H9 (cell line): Measurements from ENCODE around the gene LGALS4. TPM values are rescaled to one million over a fixed set of nuclear protein-coding genes. Genes with fewer than 3 reads are reported as not detected.

Experiments used
- DNase-seq: peaks from one replicate; pipeline ENCODE4 v3.0.0-alpha.2; 2017
- H2AFZ ChIP-seq: one replicate; pipeline ENCODE4 v1.6.1; 2013; ENCODE audit warnings: mild to moderate bottlenecking, low read length, control low read depth, moderate library complexity
- H2AK5ac ChIP-seq: 2 replicates; pipeline ENCODE4 v1.6.1; 2013; ENCODE audit warnings: low read length, control low read depth, mixed read lengths; ENCODE audit not compliant: insufficient read length
- H2BK120ac ChIP-seq: one replicate; pipeline ENCODE4 v1.6.1; 2013; ENCODE audit warnings: low read depth, mild to moderate bottlenecking, low read length, control low read depth, inconsistent platforms; ENCODE audit not compliant: poor library complexity, severe bottlenecking
- H2BK12ac ChIP-seq: 2 replicates; pipeline ENCODE4 v1.6.1; 2013; ENCODE audit warnings: low read length, control low read depth, mixed read lengths, low read depth; ENCODE audit not compliant: insufficient read length
- H2BK15ac ChIP-seq: 2 replicates; pipeline ENCODE4 v1.6.1; 2013; ENCODE audit warnings: low read depth, low read length, control low read depth
- H2BK20ac ChIP-seq: one replicate; pipeline ENCODE4 v1.6.1; 2013; ENCODE audit warnings: low read depth, mild to moderate bottlenecking, low read length, control low read depth, inconsistent platforms; ENCODE audit not compliant: poor library complexity, severe bottlenecking
- H2BK5ac ChIP-seq: 2 replicates; pipeline ENCODE4 v1.6.1; 2013; ENCODE audit warnings: low read length, control low read depth, mixed read lengths; ENCODE audit not compliant: insufficient read length
- H3K14ac ChIP-seq: 2 replicates; pipeline ENCODE4 v1.6.1; 2013; ENCODE audit warnings: low read length, control low read depth; ENCODE audit not compliant: insufficient read depth
- H3K18ac ChIP-seq: 2 replicates; pipeline ENCODE4 v1.6.1; 2013; ENCODE audit warnings: low read depth, mild to moderate bottlenecking, mixed read lengths, low read length, control low read depth; ENCODE audit not compliant: insufficient read length
- H3K23ac ChIP-seq: 2 replicates; pipeline ENCODE4 v1.6.1; 2013; ENCODE audit warnings: low read length, control low read depth, mixed read lengths, low read depth; ENCODE audit not compliant: insufficient read length
- H3K23me2 ChIP-seq: 2 replicates; pipeline ENCODE4 v1.6.1; 2013; ENCODE audit warnings: low read depth, mild to moderate bottlenecking, mixed read lengths, low read length, control low read depth; ENCODE audit not compliant: insufficient read length, poor library complexity, severe bottlenecking
- H3K27ac ChIP-seq: 2 replicates; pipeline ENCODE4 v1.5.1; 2013; ENCODE audit warnings: low read length, control low read depth, mixed read lengths, low read depth; ENCODE audit not compliant: insufficient read length
- H3K27me3 ChIP-seq: 2 replicates; pipeline ENCODE4 v1.6.1; 2013; ENCODE audit warnings: low read length, control low read depth, inconsistent platforms; ENCODE audit not compliant: insufficient read depth
- H3K4ac ChIP-seq: 2 replicates; pipeline ENCODE4 v1.6.1; 2013; ENCODE audit warnings: low read depth, mild to moderate bottlenecking, control low read depth, inconsistent platforms, low read length, moderate library complexity
- H3K4me1 ChIP-seq: 2 replicates; pipeline ENCODE4 v1.6.1; 2013; ENCODE audit warnings: low read length, control low read depth, inconsistent platforms; ENCODE audit not compliant: insufficient read depth
- H3K4me2 ChIP-seq: 2 replicates; pipeline ENCODE4 v1.6.1; 2013; ENCODE audit warnings: low read length, control low read depth, mixed read lengths; ENCODE audit not compliant: insufficient read length, insufficient read depth
- H3K56ac ChIP-seq: 2 replicates; pipeline ENCODE4 v1.6.1; 2013; ENCODE audit warnings: low read depth, mild to moderate bottlenecking, mixed read lengths, low read length, control low read depth; ENCODE audit not compliant: insufficient read length
- H3K79me1 ChIP-seq: 2 replicates; pipeline ENCODE4 v1.6.1; 2013; ENCODE audit warnings: low read depth, mild to moderate bottlenecking, moderate library complexity, low read length, control low read depth, inconsistent platforms; ENCODE audit not compliant: insufficient read depth, poor library complexity, severe bottlenecking
- H3K79me2 ChIP-seq: 2 replicates; pipeline ENCODE4 v1.6.1; 2013; ENCODE audit warnings: low read length, control low read depth, inconsistent platforms; ENCODE audit not compliant: insufficient read depth
- H3K9ac ChIP-seq: 2 replicates; pipeline ENCODE4 v1.6.1; 2013; ENCODE audit warnings: low read length, control low read depth, mixed read lengths; ENCODE audit not compliant: insufficient read length; ENCODE audit errors: extremely low read depth
- H3K9me3 ChIP-seq: one replicate; pipeline ENCODE4 v1.6.1; 2013; ENCODE audit warnings: low read depth, low read length, inconsistent platforms; ENCODE audit not compliant: control insufficient read depth
- H3T11ph ChIP-seq: one replicate; pipeline ENCODE4 v1.6.1; 2013; ENCODE audit warnings: mild to moderate bottlenecking, low read length, control low read depth, inconsistent platforms
- H4K20me1 ChIP-seq: one replicate; pipeline ENCODE4 v1.6.1; 2013; ENCODE audit not compliant: control insufficient read depth, insufficient read length, insufficient read depth
- H4K5ac ChIP-seq: 2 replicates; pipeline ENCODE4 v1.6.1; 2013; ENCODE audit warnings: low read depth, mild to moderate bottlenecking, mixed read lengths, low read length, control low read depth; ENCODE audit not compliant: insufficient read length
- H4K8ac ChIP-seq: replicated peaks from 2 replicates; pipeline ENCODE4 v1.6.1; 2013; ENCODE audit warnings: low read length, control low read depth, mixed read lengths, low read depth; ENCODE audit not compliant: insufficient read length
- H4K91ac ChIP-seq: 2 replicates; pipeline ENCODE4 v1.6.1; 2013; ENCODE audit warnings: low read depth, mild to moderate bottlenecking, moderate library complexity, mixed read lengths, low read length, control low read depth; ENCODE audit not compliant: insufficient read length
- H3K27ac Mint-ChIP-seq, 3 experiments: 2 replicates in 2 of 3; 3 replicates in 1 of 3; pipeline ENCODE4 v1.8.0; 2020 to 2021; ENCODE audit warnings: mixed read lengths in 3 of 3, mild to moderate bottlenecking in 1 of 3, moderate library complexity in 1 of 3
- H3K27me3 Mint-ChIP-seq: 2 replicates; pipeline ENCODE4 v1.8.0; 2021; ENCODE audit warnings: low read depth, mild to moderate bottlenecking, moderate library complexity, mixed read lengths
- H3K36me3 Mint-ChIP-seq, 3 experiments: 2 replicates in 2 of 3; 3 replicates in 1 of 3; pipeline ENCODE4 v1.8.0; 2020 to 2021; ENCODE audit warnings: low read depth in 3 of 3, mixed read lengths in 3 of 3; ENCODE audit not compliant: insufficient read depth in 1 of 3
- H3K4me1 Mint-ChIP-seq, 2 experiments: 2 replicates each; pipeline ENCODE4 v1.8.0; 2020; ENCODE audit warnings: mixed read lengths in 2 of 2
- H3K4me3 Mint-ChIP-seq, 2 experiments: 2 replicates in 1 of 2; 3 replicates in 1 of 2; pipeline ENCODE4 v1.8.0; 2020 to 2021; ENCODE audit warnings: mild to moderate bottlenecking in 2 of 2, mixed read lengths in 2 of 2, moderate library complexity in 1 of 2
- H3K9me3 Mint-ChIP-seq, 2 experiments: 2 replicates in 1 of 2; 3 replicates in 1 of 2; pipeline ENCODE4 v1.8.0; 2020; ENCODE audit warnings: mild to moderate bottlenecking in 2 of 2, mixed read lengths in 2 of 2, moderate library complexity in 1 of 2
- CTCF ChIP-seq: fragments of 200-600 bp; sonication (generic); conservative IDR thresholded peaks from 3 replicates; pipeline ENCODE4 v1.8.0; 2021; ENCODE audit warnings: antibody characterized with exemption, mild to moderate bottlenecking
- WGBS: extraction: QIAGEN DNeasy Blood & Tissue Kit; methylation state at CpG from one replicate; pipeline ENCODE4 v1.1.7; 2013; ENCODE audit warnings: missing lambda C conversion rate, low lambda C conversion rate, mixed read lengths; ENCODE audit not compliant: insufficient read length; ENCODE audit errors: extremely low coverage; 5-methylcytosine and 5-hydroxymethylcytosine counted together
- total RNA-seq: library from RNA; stranded (reverse); gene quantifications from 2 replicates; pipeline ENCODE4 v1.2.1, GENCODE V29; 2021

LGALS4 gene
- total RNA-seq, 1 experiment from 2014 or later, result 0.68 TPM

- Mint-ChIP-seq H3K9me3 (no peaks in the 10 kb centered on the region; a peak in 1 of 5 replicates), H3K4me1 (peaks cover under 1% of the 10 kb centered on the region in 2 experiments; a peak in 1 of 4 replicates), H3K27me3 (no peaks in the 10 kb centered on the region), H3K27ac (peak overlapping the region; percentile 36 to 88 (median 57); a peak in 4 of 7 replicates), H3K36me3 (peaks cover 78 to 96% (median 83%) of the 10 kb centered on the region in 3 experiments), H3K4me3 (no peak overlapping the region)
- no peaks in the 10 kb centered on the region for H3K27me3 ChIP-seq
- no peak overlapping the region for H3K4ac ChIP-seq
- H4K91ac ChIP-seq, result no peak overlapping the region
- H4K8ac ChIP-seq, result no peak overlapping the region
- no CpG with 5 or more reads among the region's 12 CpGs for WGBS
- H3K23ac ChIP-seq, result no peak overlapping the region
- no peaks in the 10 kb centered on the region for H4K20me1 ChIP-seq
- H2AK5ac ChIP-seq, result no peak overlapping the region
- H3K9me3 ChIP-seq, result no peaks in the 10 kb centered on the region
- H2BK12ac ChIP-seq, result no peak overlapping the region
- no peaks in the 10 kb centered on the region for H3K79me2 ChIP-seq
- H2BK20ac ChIP-seq, result no peak overlapping the region
- no peak overlapping the region for H3K18ac ChIP-seq
- H3K9ac ChIP-seq, result no peak overlapping the region
- no peak for DNase-seq
- no peak overlapping the region for H3K4me2 ChIP-seq
- TF ChIP-seq CTCF, result no peak
- no peak overlapping the region for H4K5ac ChIP-seq
- H3K79me1 ChIP-seq, result no peaks in the 10 kb centered on the region
- no peaks in the 10 kb centered on the region for H3K4me1 ChIP-seq
- no peak overlapping the region for H3K14ac ChIP-seq
- no peak overlapping the region for H2BK5ac ChIP-seq
- H3K23me2 ChIP-seq, result no peaks in the 10 kb centered on the region
- H2BK120ac ChIP-seq, result no peak overlapping the region
- no peak overlapping the region for H2AFZ ChIP-seq
- no peak overlapping the region for H3T11ph ChIP-seq
- H3K56ac ChIP-seq, result no peak overlapping the region
- H2BK15ac ChIP-seq, result no peak overlapping the region
- H3K27ac ChIP-seq, result no peak overlapping the region
Measured at GRCh38 chr19:38838986-38839761, 26.4 kb upstream of the LGALS4 start.
